Smooth muscle cell (in vitro differentiated cells): ENCODE data around the gene CTBP1. TPM values are rescaled to one million over a fixed set of nuclear protein-coding genes. Genes with fewer than 3 reads are reported as not detected.

Source experiments
- DNase-seq: peaks from one replicate; lab custom pipeline; 2025; ENCODE audit not compliant: unreplicated experiment; lab: John Stamatoyannopoulos, UW
- H2AFZ ChIP-seq: fragments of 200-600 bp; sonication (generic); 2 replicates; pipeline ENCODE4 v1.6.0; 2016; ENCODE audit warnings: antibody characterized with exemption, low read depth, mild to moderate bottlenecking
- H3F3A ChIP-seq: fragments of 200-600 bp; sonication (generic); 2 replicates; pipeline ENCODE4 v1.6.0; 2017; ENCODE audit warnings: antibody characterized with exemption, low read depth
- H3K27ac ChIP-seq: fragments of 200-600 bp; sonication (generic); 2 replicates; pipeline ENCODE4 v1.5.1; 2016; ENCODE audit warnings: low read depth, mild to moderate bottlenecking
- H3K27me3 ChIP-seq: fragments of 200-600 bp; sonication (generic); 2 replicates; pipeline ENCODE4 v1.6.1; 2016; ENCODE audit warnings: low read depth, mild to moderate bottlenecking
- H3K36me3 ChIP-seq: fragments of 200-600 bp; sonication (generic); 2 replicates; pipeline ENCODE4 v1.5.1; 2016; ENCODE audit warnings: low read depth
- H3K4me1 ChIP-seq: fragments of 200-600 bp; sonication (generic); 2 replicates; pipeline ENCODE4 v1.5.1; 2016; ENCODE audit warnings: low read depth
- H3K4me2 ChIP-seq: fragments of 200-600 bp; sonication (generic); 2 replicates; pipeline ENCODE4 v1.6.0; 2016; ENCODE audit warnings: mild to moderate bottlenecking
- H3K4me3 ChIP-seq: fragments of 200-600 bp; sonication (generic); 2 replicates; pipeline ENCODE4 v1.5.1; 2016; ENCODE audit warnings: mild to moderate bottlenecking
- H3K79me2 ChIP-seq: fragments of 200-600 bp; sonication (generic); 2 replicates; pipeline ENCODE4 v1.6.0; 2016; ENCODE audit warnings: low read depth, mild to moderate bottlenecking
- H3K9ac ChIP-seq: fragments of 200-600 bp; sonication (generic); 2 replicates; pipeline ENCODE4 v1.6.0; 2016; ENCODE audit warnings: low read depth
- H3K9me3 ChIP-seq: fragments of 200-600 bp; sonication (generic); replicated peaks from 2 replicates; pipeline ENCODE4 v1.5.1; 2016; ENCODE audit warnings: low read depth
- H4K20me1 ChIP-seq: fragments of 200-600 bp; sonication (generic); 2 replicates; pipeline ENCODE4 v1.6.0; 2016; ENCODE audit warnings: low read depth
- CTCF ChIP-seq: fragments of 200-600 bp; sonication (generic); IDR thresholded peaks from 2 replicates; pipeline ENCODE4 v1.5.1; 2017; ENCODE audit warnings: borderline replicate concordance, mild to moderate bottlenecking, antibody characterized with exemption; ENCODE audit not compliant: insufficient read depth, poor library complexity, severe bottlenecking
- WGBS: methylation state at CpG from one replicate; pipeline ENCODE4 v1.1.7; 2016; ENCODE audit warnings: low lambda C conversion rate; 5-methylcytosine and 5-hydroxymethylcytosine counted together
- polyA plus RNA-seq: library from polyadenylated mRNA; unstranded; fragments of >200 nt; fragmentation: Nextera tagmentation; extraction: Ambion mirVana; gene quantifications from 2 replicates; pipeline ENCODE4 v1.2.1, GENCODE V29; 2016
- total RNA-seq: library from RNA; depleted of rRNA; stranded (reverse); fragments of >200 nt; gene quantifications from 2 replicates; pipeline ENCODE4 v1.2.3, GENCODE V29; 2014

CTBP1 gene
- total and polyA plus RNA-seq, 2 experiments from 2014 or later = 76.9 to 132 TPM

GRCh38 chr4:1259966-1260365 lies 11.0 kb upstream of the CTBP1 start:
- Histone ChIP-seq H3K4me2 (no peak overlapping the region), H3K9ac (no peak overlapping the region), H3K4me1 (no peaks in the 10 kb centered on the region), H3K36me3 (no peaks in the 10 kb centered on the region), H3K27ac (no peak overlapping the region), H3K4me3 (no peak overlapping the region), H3K27me3 (no peaks in the 10 kb centered on the region), H3F3A (no peaks in the 10 kb centered on the region), H3K9me3 (no peaks in the 10 kb centered on the region), H4K20me1 (no peaks in the 10 kb centered on the region), H3K79me2 (no peaks in the 10 kb centered on the region), H2AFZ (no peak overlapping the region)
- DNase-seq = no peak
- 92% methylated on average over 4 of the region's 4 CpGs for WGBS
- no peak for TF ChIP-seq CTCF

GRCh38 chr4:1258457-1258856 lies 9.5 kb upstream of the CTBP1 start:
- Histone ChIP-seq H3K9ac (no peak overlapping the region), H3K79me2 (no peaks in the 10 kb centered on the region), H3K27me3 (no peaks in the 10 kb centered on the region), H3F3A (no peaks in the 10 kb centered on the region), H3K36me3 (no peaks in the 10 kb centered on the region), H3K4me3 (no peak overlapping the region), H3K27ac (no peak overlapping the region), H3K9me3 (no peaks in the 10 kb centered on the region), H3K4me1 (no peaks in the 10 kb centered on the region), H3K4me2 (no peak overlapping the region), H4K20me1 (no peaks in the 10 kb centered on the region), H2AFZ (no peak overlapping the region)
- TF ChIP-seq CTCF = no peak
- WGBS = 81% methylated on average over 2 of the region's 2 CpGs
- DNase-seq = no peak

- Histone ChIP-seq H3F3A (no peaks in the 10 kb centered on the region), H3K27ac (no peak overlapping the region), H3K36me3 (no peaks in the 10 kb centered on the region), H3K4me3 (no peak overlapping the region), H4K20me1 (no peaks in the 10 kb centered on the region), H3K4me2 (no peak overlapping the region), H3K79me2 (no peaks in the 10 kb centered on the region), H3K27me3 (no peaks in the 10 kb centered on the region), H3K9me3 (peaks cover 3% of the 10 kb centered on the region), H3K9ac (no peak overlapping the region), H2AFZ (no peak overlapping the region), H3K4me1 (no peaks in the 10 kb centered on the region)
- 94% methylated on average over 2 of the region's 2 CpGs for WGBS
- DNase-seq = no peak
- TF ChIP-seq CTCF = no peak
These were observed 6.8 kb upstream of the CTBP1 start for GRCh38 chr4:1255699-1256098.

GRCh38 chr4:1255151-1255550 lies 6.2 kb upstream of the CTBP1 start:
- Histone ChIP-seq H3K27me3 (no peaks in the 10 kb centered on the region), H2AFZ (no peak overlapping the region), H3K9me3 (peaks cover 3% of the 10 kb centered on the region), H3K4me2 (no peak overlapping the region), H3K4me3 (no peak overlapping the region), H3K27ac (no peak overlapping the region), H4K20me1 (no peaks in the 10 kb centered on the region), H3K36me3 (no peaks in the 10 kb centered on the region), H3K9ac (no peak overlapping the region), H3F3A (no peaks in the 10 kb centered on the region), H3K4me1 (no peaks in the 10 kb centered on the region), H3K79me2 (peaks cover 1% of the 10 kb centered on the region)
- 94% methylated on average over 4 of the region's 4 CpGs for WGBS
- DNase-seq = no peak
- no peak for TF ChIP-seq CTCF
